ENCODE measurements around the gene MYPOP.
A peak's percentile ranks its signal among the peaks of the same experiment; 100 is the strongest.

MYPOP gene

GRCh38 chr19:45938733-45939319 lies 36.4 kb upstream of the MYPOP start:
- no peak overlapping the region for H3K27ac ChIP-seq (replicated peaks)
- peak; percentile 56 for TF ChIP-seq GABPA (IDR thresholded peaks at IDR 0.05; ENCODE audit: low read depth)
- no peak for TF ChIP-seq POLR2AphosphoS5 (IDR thresholded peaks at IDR 0.05; ENCODE audit: low read depth)
- peak in 1 of 2 experiments; percentile 20 for DNase-seq (ENCODE audit: low read depth in 1 of 2, low spot score in 1 of 2)
- peaks cover 18% of the 10 kb centered on the region for H3K27me3 ChIP-seq (ENCODE audit: insufficient read depth, poor library complexity, severe bottlenecking)
- H3K4me3 ChIP-seq (replicated peaks; ENCODE audit: insufficient read depth, low read length), result no peak overlapping the region

GRCh38 chr19:45935267-45935666 lies 32.9 kb upstream of the MYPOP start:
- no peak for DNase-seq (ENCODE audit: low read depth in 1 of 2, low spot score in 1 of 2)
- Histone ChIP-seq H3K4me3 (replicated peaks; ENCODE audit: insufficient read depth, low read length) (no peak overlapping the region), H3K27me3 (ENCODE audit: insufficient read depth, poor library complexity, severe bottlenecking) (peaks cover 9% of the 10 kb centered on the region), H3K27ac (replicated peaks) (no peak overlapping the region)
- TF ChIP-seq POLR2AphosphoS5 (IDR thresholded peaks at IDR 0.05; ENCODE audit: low read depth), result no peak
- no peak for TF ChIP-seq REST (IDR thresholded peaks at IDR 0.05; ENCODE audit: insufficient replicate concordance, low read depth)

GRCh38 chr19:45934551-45935230 lies 32.3 kb upstream of the MYPOP start:
- Histone ChIP-seq H3K27ac (replicated peaks) (no peak overlapping the region), H3K27me3 (ENCODE audit: insufficient read depth, poor library complexity, severe bottlenecking) (peaks cover 7% of the 10 kb centered on the region), H3K4me3 (replicated peaks; ENCODE audit: insufficient read depth, low read length) (no peak overlapping the region)
- no peak for DNase-seq (ENCODE audit: low read depth in 1 of 2, low spot score in 1 of 2)
- no peak for TF ChIP-seq CTCF (IDR thresholded peaks at IDR 0.05; ENCODE audit: insufficient read depth, low read length)
- TF ChIP-seq REST (IDR thresholded peaks at IDR 0.05; ENCODE audit: insufficient replicate concordance, low read depth), result no peak
- no peak for TF ChIP-seq SPI1 (IDR thresholded peaks at IDR 0.05; ENCODE audit: borderline replicate concordance, low read depth)
- TF ChIP-seq GABPA (IDR thresholded peaks at IDR 0.05; ENCODE audit: low read depth), result no peak
- no peak for TF ChIP-seq POLR2AphosphoS5 (IDR thresholded peaks at IDR 0.05; ENCODE audit: low read depth)

- H3K27me3 ChIP-seq (ENCODE audit: insufficient read depth, poor library complexity, severe bottlenecking), result peaks cover 4% of the 10 kb centered on the region
- no peak for DNase-seq (ENCODE audit: low read depth in 1 of 2, low spot score in 1 of 2)
- no peak overlapping the region for H3K27ac ChIP-seq (replicated peaks)
- no peak for TF ChIP-seq REST (IDR thresholded peaks at IDR 0.05; ENCODE audit: insufficient replicate concordance, low read depth)
- TF ChIP-seq GABPA (IDR thresholded peaks at IDR 0.05; ENCODE audit: low read depth), result no peak
- no peak overlapping the region for H3K4me3 ChIP-seq (replicated peaks; ENCODE audit: insufficient read depth, low read length)
Observed at GRCh38 chr19:45933759-45934158, 31.3 kb upstream of the MYPOP start.
